GM13976 (cell line): Measurements from ENCODE around the gene RHOJ.
"Not testable (repeated sequence)": the region's sequence is repeated elsewhere in the genome, so short reads cannot be mapped to it uniquely, and the experiment has no call there.

ENCODE experiments used
- DNase-seq: peaks from one replicate; pipeline ENCODE4 v3.0.0; 2012; ENCODE audit warnings: low spot score
- in situ Hi-C: fragments of 300-500 bp; cut with MboI; formaldehyde crosslinking; loops from one replicate; pipeline ENCODE4 v1.12.0; 2022; ENCODE audit warnings: low sequenced_read_pairs, mixed read lengths, inconsistent platforms; ENCODE audit not compliant: unreplicated experiment
- TF ChIP-seq, protein P1 (sequence below): IDR thresholded peaks from 2 replicates; pipeline ENCODE4 v1.5.1; 2012; ENCODE audit warnings: borderline replicate concordance, mild to moderate bottlenecking; ENCODE audit not compliant: insufficient read depth; ENCODE audit errors: extremely low read depth, missing control alignments, control extremely low read depth

Gene RHOJ

DNA sequence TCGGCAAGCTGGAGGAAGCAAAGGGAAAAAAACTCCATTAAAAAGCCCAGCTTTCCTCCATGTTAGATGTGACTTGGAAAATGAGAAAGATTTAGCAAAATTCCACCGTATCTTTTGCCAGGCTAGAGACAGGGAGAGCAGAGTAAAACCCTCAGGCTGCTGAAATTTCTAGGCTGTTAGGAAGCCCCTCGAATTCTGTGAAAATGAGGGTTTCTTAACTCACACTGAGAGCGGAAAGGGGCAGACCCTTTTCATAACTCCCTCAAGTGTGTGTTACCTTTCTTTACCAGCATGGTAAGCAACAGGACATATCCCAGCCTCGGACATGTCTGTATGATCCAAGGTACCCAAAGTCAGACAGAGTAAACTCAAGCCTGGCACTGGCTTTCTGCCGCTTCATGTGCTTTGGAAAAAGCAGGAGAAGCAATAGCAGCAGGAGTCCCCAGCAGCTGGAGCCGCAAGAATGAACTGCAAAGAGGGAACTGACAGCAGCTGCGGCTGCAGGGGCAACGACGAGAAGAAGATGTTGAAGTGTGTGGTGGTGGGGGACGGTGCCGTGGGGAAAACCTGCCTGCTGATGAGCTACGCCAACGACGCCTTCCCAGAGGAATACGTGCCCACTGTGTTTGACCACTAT lies at the start of gene RHOJ:
TSS of gene RHOJ (plus strand) at position 37 of the 637 bp plus-strand sequence. CDS start at position 464, 427 bp downstream.
- in situ Hi-C loops = no loop called here
- TF ChIP-seq, protein P1, sequence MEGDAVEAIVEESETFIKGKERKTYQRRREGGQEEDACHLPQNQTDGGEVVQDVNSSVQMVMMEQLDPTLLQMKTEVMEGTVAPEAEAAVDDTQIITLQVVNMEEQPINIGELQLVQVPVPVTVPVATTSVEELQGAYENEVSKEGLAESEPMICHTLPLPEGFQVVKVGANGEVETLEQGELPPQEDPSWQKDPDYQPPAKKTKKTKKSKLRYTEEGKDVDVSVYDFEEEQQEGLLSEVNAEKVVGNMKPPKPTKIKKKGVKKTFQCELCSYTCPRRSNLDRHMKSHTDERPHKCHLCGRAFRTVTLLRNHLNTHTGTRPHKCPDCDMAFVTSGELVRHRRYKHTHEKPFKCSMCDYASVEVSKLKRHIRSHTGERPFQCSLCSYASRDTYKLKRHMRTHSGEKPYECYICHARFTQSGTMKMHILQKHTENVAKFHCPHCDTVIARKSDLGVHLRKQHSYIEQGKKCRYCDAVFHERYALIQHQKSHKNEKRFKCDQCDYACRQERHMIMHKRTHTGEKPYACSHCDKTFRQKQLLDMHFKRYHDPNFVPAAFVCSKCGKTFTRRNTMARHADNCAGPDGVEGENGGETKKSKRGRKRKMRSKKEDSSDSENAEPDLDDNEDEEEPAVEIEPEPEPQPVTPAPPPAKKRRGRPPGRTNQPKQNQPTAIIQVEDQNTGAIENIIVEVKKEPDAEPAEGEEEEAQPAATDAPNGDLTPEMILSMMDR = no peak
- DNase-seq = no peak

DNA sequence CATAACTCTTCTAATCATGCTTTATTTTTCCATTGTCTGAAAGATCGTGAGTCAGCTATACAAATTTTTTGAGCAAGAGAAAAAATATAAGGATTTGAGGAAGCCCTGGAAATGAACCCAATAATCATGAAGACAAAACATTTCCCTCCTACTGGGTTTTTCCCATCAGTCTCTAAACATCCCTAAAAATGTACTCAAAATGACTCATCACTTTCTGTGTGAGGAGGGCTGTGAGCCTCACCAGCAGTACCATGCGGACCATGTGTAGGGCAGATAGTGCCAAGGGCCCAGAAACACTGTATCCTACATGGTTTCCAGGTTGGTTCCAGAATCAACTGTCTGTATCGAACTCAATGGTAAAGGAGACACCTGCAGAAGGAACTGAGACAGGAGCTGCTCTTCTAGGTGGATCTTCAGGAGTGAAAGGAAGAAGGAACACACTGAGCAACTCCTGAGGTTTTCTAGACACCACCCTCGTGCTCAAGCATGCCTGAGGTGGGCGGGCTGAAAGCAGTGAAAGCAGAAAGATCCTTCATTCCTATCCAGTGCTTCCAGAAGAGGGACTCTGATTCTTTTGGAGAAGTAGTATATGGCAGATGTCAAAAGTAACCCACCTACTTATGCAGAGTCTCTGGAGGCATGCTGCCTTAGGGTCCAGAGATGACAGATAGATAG lies 48.6 kb upstream of the RHOJ start:
- TF ChIP-seq, protein P1 = no peak
- in situ Hi-C loops = no loop called here
- DNase-seq = no peak

DNA sequence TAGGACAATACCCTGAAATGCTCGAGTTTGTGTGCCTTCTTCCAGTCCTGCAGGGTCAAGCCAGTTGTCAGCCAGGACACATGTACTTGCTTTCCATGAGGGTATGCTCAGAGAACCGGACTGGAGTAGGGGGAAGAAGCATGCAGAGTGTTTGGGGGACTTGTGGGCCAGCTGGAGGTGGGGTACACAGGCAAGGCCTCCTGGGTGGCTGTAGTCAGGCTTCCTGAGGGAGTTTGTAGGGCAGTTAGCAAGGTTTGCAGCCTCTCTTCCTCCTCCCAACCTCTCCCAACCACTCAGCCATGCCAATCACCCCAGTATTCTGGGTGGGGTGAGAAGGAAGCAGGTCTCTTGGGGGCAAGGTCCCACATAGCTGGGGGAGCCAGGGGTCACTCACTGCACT lies 47.0 kb upstream of the RHOJ start:
- no peak for DNase-seq
- TF ChIP-seq, protein P1 = no peak

DNA sequence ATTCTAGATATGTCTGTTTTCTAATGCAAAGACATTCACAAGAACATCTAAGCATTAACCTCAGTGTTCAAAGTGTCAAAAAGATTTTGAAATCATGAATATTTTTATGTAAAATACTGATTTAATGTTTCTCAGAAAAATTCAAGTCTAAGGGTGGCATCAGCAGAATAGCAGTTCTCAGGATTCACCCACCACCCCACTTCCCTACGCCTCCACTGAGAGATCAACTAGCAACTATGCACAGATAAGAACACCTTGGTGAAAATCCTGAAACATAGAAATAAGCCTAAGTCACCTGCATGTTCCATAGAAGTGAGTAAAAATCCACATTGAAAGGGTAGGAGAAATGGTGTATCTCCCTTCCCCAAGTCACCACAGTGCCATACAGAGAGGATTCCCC lies 40.9 kb upstream of the RHOJ start:
- in situ Hi-C loops = no loop called here
- DNase-seq = no peak
- TF ChIP-seq, protein P1 = no peak

More for the DNA sequence above, 47.0 kb upstream of the RHOJ start:
- in situ Hi-C loops = no loop called here

DNA sequence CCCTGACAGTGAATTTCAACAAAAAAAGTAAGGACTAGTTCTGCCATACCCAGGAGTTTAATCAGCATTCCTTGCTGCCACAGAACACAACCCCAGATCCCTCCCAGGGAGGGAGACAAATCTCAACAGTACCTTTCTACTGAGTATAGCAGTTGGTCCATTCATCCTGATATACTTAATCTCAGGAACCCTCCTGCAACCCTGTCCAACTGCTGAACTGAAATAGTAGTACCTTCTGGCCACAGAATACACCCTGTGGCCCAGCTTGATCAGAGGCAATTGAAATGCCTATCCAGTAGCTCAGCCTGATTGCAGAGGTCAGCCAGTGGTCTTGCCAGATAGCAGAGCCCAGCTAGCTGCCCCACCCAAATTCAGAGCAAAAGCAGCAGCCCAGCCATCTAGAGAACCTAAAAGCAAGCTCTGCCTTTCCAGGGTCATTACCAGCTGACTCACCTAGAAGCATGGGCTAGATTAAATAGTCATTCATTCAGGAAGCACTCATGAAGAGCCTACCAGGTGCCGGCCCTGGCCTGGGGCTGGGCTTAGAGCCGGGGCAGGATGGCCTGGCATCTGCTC lies 40.0 kb upstream of the RHOJ start:
- in situ Hi-C loops = no loop called here
- DNase-seq = no peak
- TF ChIP-seq, protein P1 = no peak

DNA sequence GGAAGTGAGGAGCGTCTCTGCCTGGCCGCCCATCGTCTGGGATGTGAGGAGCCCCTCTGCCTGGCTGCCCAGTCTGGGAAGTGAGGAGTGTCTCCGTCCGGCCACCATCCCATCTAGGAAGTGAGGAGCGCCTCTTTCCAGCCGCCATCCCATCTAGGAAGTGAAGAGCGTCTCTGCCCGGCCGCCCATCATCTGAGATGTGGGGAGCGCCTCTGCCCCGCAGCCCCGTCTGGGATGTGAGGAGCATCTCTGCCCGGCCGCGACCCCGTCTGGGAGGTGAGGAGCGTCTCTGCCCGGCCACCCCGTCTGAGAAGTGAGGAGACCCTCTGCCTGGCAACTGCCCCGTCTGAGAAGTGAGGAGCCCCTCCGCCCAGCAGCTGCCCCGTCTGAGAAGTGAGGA lies 39.0 kb upstream of the RHOJ start:
- DNase-seq, in situ Hi-C loops: not testable (repeated sequence)

DNA sequence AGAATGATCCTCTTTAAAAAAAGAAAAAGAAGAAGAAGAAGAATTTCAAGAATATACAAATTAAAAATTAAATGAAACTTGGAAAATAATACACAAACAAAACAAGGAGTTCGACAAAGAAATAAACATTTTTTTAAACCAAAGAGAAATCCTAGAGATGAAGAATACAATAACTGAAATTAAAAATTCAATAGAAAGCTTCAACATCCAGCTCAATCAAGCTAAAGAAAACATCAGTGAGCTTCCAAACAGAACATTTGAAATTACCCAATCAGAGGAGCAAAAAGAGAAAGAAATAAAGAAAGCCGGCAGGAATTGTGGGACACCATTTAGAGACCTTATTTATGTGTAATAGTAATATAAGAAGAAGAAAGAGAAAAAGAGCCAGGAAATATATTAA lies 37.2 kb upstream of the RHOJ start:
- in situ Hi-C loops = no loop called here
- TF ChIP-seq, protein P1 = no peak
- no peak for DNase-seq
